K562 (cell line): ENCODE data around the gene ZFP36. TPM values are rescaled to one million over a fixed set of nuclear protein-coding genes. Genes with fewer than 3 reads are reported as not detected.

Experiments used
- DMBX1 ChIP-seq: fragments of 250-450 bp; sonication (Bioruptor Pico); IDR thresholded peaks from 2 replicates; pipeline ENCODE4 v1.8.0; 2022; ENCODE audit warnings: inconsistent platforms, mild to moderate bottlenecking, moderate library complexity, borderline replicate concordance
- MYNN ChIP-seq, 2 experiments: sonication (generic); formaldehyde crosslinking in 1 of 2; IDR thresholded peaks; 2 replicates each; pipeline versions ENCODE4 v1.5.0 to v1.6.1; 2016 to 2020; ENCODE audit warnings: antibody characterized with exemption in 1 of 2, missing genetic modification reagents in 1 of 2
- PRMT5 ChIP-seq: sonication (generic); formaldehyde crosslinking; IDR thresholded peaks from 2 replicates; pipeline ENCODE4 v1.5.0; 2020; ENCODE audit warnings: missing genetic modification reagents
- SAFB ChIP-seq: fragments of 200-400 bp; formaldehyde crosslinking; IDR thresholded peaks from 2 replicates; pipeline ENCODE4 v1.6.1; 2017; ENCODE audit warnings: low read depth, low read length, borderline replicate concordance
- SNRNP70 ChIP-seq: fragments of 200-400 bp; formaldehyde crosslinking; optimal IDR thresholded peaks from 2 replicates; pipeline ENCODE3; 2017; ENCODE audit warnings: low read depth, low read length
- SP2 ChIP-seq: IDR thresholded peaks from 2 replicates; pipeline ENCODE4 v1.6.1; 2011; ENCODE audit warnings: mild to moderate bottlenecking, low read depth, low read length, moderate library complexity; ENCODE audit not compliant: poor library complexity, severe bottlenecking; ENCODE audit errors: extremely low read depth
- SRSF1 ChIP-seq: fragments of 200-400 bp; formaldehyde crosslinking; IDR thresholded peaks from 2 replicates; pipeline ENCODE4 v1.6.1; 2017; ENCODE audit warnings: mild to moderate bottlenecking, low read depth, low read length, moderate library complexity
- TRIM24 ChIP-seq, 2 experiments: fragments of 450-650 bp; IDR thresholded peaks; 2 replicates each; pipeline ENCODE4 v1.6.1; 2016
- ZNF143 ChIP-seq: sonication (generic); formaldehyde crosslinking; IDR thresholded peaks from 2 replicates; pipeline ENCODE4 v1.9.0; 2022; ENCODE audit warnings: mild to moderate bottlenecking, missing genetic modification reagents
- ZNF644 ChIP-seq: fragments of 200-800 bp; sonication (Bioruptor generic); IDR thresholded peaks from 2 replicates; pipeline ENCODE4 v1.6.1; 2016; ENCODE audit warnings: low read depth, missing genetic modification characterization, missing compliant biosample characterization
- polyA plus RNA-seq, 8 experiments: library from polyadenylated mRNA; depleted of rRNA in 4 of 8; stranded (reverse) in 5 of 8; unstranded in 3 of 8; fragments of >200 nt; fragmentation: Nextera tagmentation in 2 of 8; fragmentation: Illumina TruSeq in 1 of 8; extraction: Ambion mirVana in 2 of 8; extraction: Trizol in 1 of 8; gene quantifications; 2 replicates each; pipeline versions ENCODE4 v1.2.1 to v1.2.3, GENCODE V29; 2011 to 2014; ENCODE audit warnings: inconsistent platforms in 1 of 8, missing spikeins in 1 of 8
- total RNA-seq, 7 experiments: library from RNA; depleted of rRNA in 6 of 7; stranded (reverse); fragments of >200 nt in 6 of 7; fragmentation: Illumina TruSeq in 2 of 7; extraction: Trizol in 2 of 7; gene quantifications; 2 replicates each; pipeline versions ENCODE4 v1.2.1 to v1.2.3, GENCODE V29; 2011 to 2021; ENCODE audit warnings: low replicate concordance in 1 of 7
- TF ChIP-seq, protein P1 (sequence below): fragments of 250-450 bp; sonication (Bioruptor Pico); IDR thresholded peaks from 2 replicates; pipeline ENCODE4 v1.4.0; 2020; ENCODE audit warnings: borderline replicate concordance
- TF ChIP-seq, protein P2 (sequence below), 2 experiments: fragments of 250-450 bp in 1 of 2; fragments of 450-650 bp in 1 of 2; sonication (Bioruptor Pico) in 1 of 2; IDR thresholded peaks; 2 replicates each; pipeline versions ENCODE4 v1.6.1 to v1.8.0; 2016 to 2021; ENCODE audit warnings: mild to moderate bottlenecking in 2 of 2, moderate library complexity in 2 of 2, missing compliant biosample characterization in 1 of 2, missing genetic modification characterization in 1 of 2
- TF ChIP-seq, protein P3 (sequence below), 3 experiments: fragments of 200-800 bp in 1 of 3; sonication (Bioruptor generic) in 1 of 3; sonication (generic) in 1 of 3; formaldehyde crosslinking in 1 of 3; IDR thresholded peaks; 2 replicates each; pipeline versions ENCODE4 v1.6.1 to v1.8.0; 2016 to 2022; ENCODE audit warnings: mild to moderate bottlenecking in 2 of 3, missing compliant biosample characterization in 2 of 3, missing genetic modification characterization in 2 of 3, missing genetic modification reagents in 1 of 3
- TF ChIP-seq, protein P4 (sequence below): fragments of 450-650 bp; IDR thresholded peaks from 2 replicates; pipeline ENCODE4 v1.6.1; 2016; ENCODE audit warnings: borderline replicate concordance

ZFP36 gene
- total and polyA plus RNA-seq, 9 of the 15 experiments (the other 6 are each of a cell fraction or from before 2014, with no cell fraction given), result 1.0 to 20.1 (median 3.5) TPM

DNA sequence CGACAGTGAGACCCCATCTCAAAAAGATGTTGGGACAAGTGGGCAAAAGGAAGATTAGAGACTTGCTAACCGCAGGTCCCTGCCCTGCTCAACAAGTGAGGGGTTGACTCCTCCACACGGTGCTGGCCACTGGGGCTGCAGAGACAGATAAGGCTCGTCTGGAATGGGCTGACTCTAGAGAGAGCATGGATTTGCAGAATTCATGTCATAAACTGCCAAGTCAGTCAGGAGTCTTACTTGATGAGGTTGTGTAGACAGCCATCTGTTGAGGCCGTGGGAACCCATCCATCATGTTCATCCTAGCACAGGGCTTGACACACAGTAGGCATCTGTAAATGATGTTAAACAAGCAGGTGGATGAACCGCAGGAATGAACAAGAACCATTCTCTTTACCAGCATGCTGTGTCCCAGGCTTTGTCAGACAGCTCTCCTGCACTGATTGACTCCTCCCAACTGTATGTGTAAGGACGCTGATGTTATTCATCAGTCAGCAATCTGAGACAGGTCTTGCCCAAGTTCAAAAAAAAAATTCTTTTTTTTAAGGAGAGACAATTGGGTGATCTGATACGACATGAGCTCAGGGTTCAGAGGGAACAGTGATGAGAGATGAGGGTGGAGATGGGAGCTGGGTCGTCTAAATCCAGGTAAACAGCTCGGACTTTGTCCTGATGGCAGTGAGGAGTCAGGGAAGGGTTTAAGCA is 24.6 kb upstream of the ZFP36 start (continued):
- no peak for TF ChIP-seq PRMT5 (CRISPR knock-in tag)
- peak; percentile 82; the same call in 1 of the 2 replicates for TF ChIP-seq MYNN (IDR thresholded peaks at IDR 0.05)
- TF ChIP-seq MYNN (CRISPR knock-in tag; IDR thresholded peaks at IDR 0.05), result no peak
- no peak for TF ChIP-seq SNRNP70
- TF ChIP-seq, protein P1, sequence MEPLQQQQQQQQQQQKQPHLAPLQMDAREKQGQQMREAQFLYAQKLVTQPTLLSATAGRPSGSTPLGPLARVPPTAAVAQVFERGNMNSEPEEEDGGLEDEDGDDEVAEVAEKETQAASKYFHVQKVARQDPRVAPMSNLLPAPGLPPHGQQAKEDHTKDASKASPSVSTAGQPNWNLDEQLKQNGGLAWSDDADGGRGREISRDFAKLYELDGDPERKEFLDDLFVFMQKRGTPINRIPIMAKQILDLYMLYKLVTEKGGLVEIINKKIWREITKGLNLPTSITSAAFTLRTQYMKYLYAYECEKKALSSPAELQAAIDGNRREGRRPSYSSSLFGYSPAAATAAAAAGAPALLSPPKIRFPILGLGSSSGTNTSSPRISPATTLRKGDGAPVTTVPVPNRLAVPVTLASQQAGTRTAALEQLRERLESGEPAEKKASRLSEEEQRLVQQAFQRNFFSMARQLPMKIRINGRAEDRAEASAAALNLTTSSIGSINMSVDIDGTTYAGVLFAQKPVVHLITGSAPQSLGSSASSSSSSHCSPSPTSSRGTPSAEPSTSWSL (CRISPR knock-in tag), result no peak
- 0 out of 4 replicates have a peak, but pooled peaks have one; percentile 15 to 61 for TF ChIP-seq TRIM24 (IDR thresholded peaks at IDR 0.05)
- TF ChIP-seq SP2, result no peak
- TF ChIP-seq SAFB, result no peak
- TF ChIP-seq, protein P2, sequence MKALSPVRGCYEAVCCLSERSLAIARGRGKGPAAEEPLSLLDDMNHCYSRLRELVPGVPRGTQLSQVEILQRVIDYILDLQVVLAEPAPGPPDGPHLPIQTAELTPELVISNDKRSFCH (CRISPR knock-in tag; IDR thresholded peaks at IDR 0.05), result no peak
- TF ChIP-seq, protein P2 (tag; IDR thresholded peaks at IDR 0.05), result peak; percentile 82
- TF ChIP-seq SRSF1, result no peak
- peak; percentile 82 for TF ChIP-seq DMBX1
- TF ChIP-seq ZNF644 (tag), result 0 out of 2 replicates have a peak, but pooled peaks have one; percentile 57
- no peak for TF ChIP-seq ZNF143
- TF ChIP-seq, protein P3, sequence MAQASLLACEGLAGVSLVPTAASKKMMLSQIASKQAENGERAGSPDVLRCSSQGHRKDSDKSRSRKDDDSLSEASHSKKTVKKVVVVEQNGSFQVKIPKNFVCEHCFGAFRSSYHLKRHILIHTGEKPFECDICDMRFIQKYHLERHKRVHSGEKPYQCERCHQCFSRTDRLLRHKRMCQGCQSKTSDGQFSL (CRISPR knock-in tag; IDR thresholded peaks at IDR 0.05), result no peak
- TF ChIP-seq, protein P3 (tag; IDR thresholded peaks at IDR 0.05), result no peak
- TF ChIP-seq, protein P4, sequence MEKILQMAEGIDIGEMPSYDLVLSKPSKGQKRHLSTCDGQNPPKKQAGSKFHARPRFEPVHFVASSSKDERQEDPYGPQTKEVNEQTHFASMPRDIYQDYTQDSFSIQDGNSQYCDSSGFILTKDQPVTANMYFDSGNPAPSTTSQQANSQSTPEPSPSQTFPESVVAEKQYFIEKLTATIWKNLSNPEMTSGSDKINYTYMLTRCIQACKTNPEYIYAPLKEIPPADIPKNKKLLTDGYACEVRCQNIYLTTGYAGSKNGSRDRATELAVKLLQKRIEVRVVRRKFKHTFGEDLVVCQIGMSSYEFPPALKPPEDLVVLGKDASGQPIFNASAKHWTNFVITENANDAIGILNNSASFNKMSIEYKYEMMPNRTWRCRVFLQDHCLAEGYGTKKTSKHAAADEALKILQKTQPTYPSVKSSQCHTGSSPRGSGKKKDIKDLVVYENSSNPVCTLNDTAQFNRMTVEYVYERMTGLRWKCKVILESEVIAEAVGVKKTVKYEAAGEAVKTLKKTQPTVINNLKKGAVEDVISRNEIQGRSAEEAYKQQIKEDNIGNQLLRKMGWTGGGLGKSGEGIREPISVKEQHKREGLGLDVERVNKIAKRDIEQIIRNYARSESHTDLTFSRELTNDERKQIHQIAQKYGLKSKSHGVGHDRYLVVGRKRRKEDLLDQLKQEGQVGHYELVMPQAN, result no peak
